NCI-H1694 treated with DMSO at 0.1 percent for 48 hours (cell line): Measurements from ENCODE around the gene FAM222B.
"Not testable (repeated sequence)": the region's sequence is repeated elsewhere in the genome, so short reads cannot be mapped to it uniquely, and the experiment has no call there.

Experiments
- DNase-seq: peaks from one replicate; lab custom pipeline; 2025; lab: John Stamatoyannopoulos, UW

The FAM222B gene, protein sequence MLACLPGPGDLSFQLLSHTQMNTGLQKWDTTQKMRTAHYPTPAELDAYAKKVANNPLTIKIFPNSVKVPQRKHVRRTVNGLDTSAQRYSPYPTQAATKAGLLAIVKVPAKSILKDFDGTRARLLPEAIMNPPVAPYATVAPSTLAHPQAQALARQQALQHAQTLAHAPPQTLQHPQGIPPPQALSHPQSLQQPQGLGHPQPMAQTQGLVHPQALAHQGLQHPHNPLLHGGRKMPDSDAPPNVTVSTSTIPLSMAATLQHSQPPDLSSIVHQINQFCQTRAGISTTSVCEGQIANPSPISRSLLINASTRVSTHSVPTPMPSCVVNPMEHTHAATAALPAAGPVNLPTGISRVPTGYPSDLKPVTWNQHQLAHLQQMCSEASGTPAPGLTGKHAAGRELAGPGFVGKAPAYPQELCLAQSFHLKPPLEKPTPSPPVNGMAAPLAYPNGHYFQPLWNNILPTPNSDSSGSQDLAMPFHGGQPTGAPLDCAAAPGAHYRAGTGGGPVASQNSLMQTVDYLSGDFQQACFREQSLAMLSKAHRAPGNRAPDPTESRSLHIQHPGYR

DNA sequence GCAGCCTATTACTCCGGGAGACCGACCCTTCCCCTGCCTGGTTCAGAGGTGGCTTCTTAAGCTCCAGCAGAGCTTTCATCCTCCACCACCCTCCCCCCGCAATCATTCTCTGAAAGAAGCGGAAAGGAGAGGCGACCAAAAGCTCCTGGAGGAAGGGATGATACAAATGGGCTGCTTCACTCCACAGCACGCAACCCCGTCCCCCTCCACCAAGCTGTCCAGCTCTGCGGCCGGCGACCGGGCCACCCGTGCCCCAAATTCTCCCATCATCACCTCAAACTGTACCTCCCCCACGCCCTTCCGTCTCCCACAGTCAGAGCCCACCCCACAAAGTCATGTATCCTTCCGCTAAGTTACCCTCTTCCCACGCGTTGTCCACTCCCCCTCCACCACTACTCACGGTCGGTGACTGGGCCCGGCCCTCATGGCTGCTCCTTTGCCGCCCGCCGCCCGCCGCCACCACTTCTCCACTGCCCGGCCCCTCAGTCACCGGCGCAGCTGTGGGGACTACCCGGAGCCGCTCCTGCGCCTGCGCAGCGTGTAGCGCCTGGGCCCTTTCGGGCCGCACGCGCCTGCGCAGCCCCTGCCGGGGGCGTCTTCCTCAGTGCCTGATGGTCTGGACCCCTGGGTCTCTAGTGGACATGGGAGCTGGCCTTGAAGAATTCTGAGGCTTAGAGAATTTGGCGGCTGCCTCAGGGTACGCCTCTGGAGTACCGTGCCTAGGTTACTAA lies at the start of gene FAM222B:
FAM222B (minus strand) TSS at position 509 of the 731 bp plus-strand sequence. CDS start 76,123 bp downstream, outside the sequence.
- DNase-seq = peak; percentile 73

DNA sequence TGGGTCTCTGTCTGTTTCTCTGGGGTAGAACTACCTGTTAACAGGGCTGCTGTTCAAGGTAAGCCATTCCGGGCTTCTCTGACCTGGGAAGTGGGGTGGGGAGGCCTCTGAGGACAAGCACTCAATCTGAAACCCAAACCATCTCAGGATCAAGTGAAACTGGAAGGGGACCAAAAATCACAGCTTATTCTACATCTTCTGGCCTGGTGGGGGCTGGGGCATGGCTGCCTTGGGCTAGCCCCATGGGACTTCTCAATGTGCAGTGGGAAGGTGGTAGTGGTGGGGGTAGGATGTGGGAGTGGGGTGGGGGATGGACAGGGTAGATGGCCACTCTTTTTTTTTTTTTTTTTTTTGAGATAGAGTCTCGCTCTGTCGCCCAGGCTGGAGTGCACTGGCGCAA lies 49.4 kb upstream of the FAM222B start:
- DNase-seq = no peak

DNA sequence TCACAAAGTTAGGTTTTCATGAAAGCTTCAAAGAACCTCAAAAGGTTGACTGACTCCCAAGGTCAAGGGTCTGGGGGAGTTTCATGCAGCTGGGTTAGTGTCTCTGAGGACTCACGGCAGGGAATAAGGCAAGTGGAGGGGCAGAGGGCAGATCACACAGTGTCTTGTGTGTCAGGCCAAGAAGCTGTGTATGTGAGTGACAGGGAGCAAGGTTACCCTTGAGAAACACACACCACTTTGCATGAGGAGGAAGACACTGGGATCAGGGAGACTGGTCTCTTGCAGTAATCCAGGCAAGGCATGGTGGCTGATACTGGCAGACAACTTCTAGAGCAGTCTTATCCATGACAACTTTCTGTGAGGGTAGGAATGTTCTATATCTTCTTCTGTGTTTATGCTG lies 48.6 kb upstream of the FAM222B start:
- DNase-seq = no peak

DNA sequence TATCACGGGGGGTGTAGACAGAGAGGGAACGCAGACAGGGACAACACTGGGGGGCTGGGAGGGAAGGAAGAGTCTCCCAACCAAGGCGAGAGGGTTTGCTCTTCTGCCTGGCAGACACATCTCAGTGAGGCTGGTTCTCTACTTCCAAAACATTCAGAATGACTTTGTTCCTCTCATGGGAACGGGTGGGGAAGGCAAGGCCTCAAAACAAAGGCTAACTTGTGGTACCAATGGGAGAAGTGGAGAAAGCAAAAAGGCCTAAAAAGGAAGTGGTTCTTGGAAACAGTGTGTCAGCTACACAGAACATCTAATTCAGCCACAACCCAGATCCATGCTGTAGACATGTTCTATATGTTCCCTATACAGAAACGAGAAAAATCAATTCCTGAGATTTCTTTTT lies 47.4 kb upstream of the FAM222B start:
- DNase-seq = no peak

DNA sequence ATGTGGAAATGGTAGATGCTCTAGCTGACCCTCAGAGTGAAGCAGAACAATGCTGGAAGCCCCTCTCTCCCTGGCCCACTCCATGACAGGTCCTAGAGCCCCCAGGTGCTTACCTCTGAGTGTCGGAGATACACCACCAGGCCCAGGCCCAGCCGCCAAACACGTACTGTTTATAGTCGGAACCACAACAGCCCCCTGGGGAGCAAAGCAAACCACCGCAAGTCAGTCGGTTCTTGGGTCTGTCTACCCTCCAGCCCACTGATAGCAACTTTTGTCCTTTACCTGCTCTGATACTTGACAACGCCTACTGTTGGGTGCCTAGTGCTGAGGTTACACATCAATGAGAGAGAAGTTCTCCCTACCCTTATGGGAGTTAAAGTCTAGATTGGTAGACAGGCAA lies 46.2 kb upstream of the FAM222B start:
- DNase-seq = no peak

DNA sequence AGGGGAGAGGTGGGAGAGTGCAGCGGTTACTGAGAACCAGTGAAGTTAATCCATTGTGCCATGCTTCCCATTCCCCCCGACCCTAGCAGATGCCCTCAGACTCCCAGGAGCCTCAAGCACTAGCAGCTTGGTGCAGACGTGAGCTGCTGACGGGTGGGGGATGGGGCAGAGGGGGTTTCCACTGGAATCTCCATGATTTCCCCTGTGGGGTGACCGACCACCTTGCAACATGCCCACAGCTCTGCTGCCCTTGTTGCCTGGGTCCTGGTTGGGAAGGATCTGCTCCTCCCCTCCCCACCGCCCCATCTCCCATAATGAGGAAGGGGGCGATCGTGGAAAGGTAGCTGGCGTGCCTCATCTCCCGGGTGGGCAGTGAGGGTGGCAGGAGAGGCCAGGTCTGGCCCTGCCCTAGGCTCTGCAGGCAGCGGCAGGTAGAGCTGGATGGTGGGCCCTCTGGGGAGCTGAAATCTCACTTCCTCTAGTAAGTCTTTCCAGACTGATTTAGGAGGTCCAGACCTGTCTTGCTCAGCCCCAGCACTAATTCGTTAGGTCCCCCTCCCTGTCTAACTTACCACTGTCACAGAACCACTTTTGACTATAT lies 45.4 kb upstream of the FAM222B start:
- no peak for DNase-seq

DNA sequence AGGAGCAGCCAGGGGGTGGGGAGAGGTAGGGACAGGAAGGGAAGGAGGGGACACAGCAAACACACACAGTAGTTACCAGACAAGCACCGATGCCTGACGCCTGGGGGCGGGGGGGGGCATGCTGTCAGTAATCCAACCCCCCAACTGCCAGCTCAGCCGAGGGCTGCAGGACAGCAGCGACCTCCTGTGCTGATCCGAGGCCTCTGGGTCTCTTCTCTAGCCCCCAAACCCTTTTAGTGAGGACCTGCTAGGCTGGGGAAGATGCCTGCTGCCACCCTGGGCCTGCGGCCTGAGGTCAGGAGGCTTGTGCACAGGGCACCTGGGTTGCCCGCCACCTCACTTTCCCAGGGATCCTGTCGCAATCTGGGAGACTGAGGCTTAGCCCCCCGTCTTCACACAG lies 43.4 kb upstream of the FAM222B start:
- DNase-seq = no peak

DNA sequence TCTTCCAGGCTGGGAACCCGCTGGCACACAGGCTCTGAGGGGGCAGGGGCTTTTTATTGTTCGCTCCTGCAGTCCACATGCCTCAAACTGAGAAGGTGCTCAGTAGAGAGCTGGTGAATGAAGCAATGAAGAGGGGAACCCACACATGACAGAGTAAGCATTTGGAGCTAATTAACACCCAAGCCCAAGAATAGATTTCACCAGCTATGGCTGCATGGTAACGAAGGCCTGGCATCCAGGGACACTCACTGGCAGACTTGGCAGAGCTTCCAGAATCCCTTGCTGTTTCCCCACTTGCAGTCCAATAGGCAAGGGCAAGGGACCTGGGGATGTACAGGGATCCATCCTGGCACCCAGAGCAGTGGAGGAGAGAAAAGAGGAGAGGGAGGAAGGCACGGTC lies 42.8 kb upstream of the FAM222B start:
- DNase-seq = no peak

DNA sequence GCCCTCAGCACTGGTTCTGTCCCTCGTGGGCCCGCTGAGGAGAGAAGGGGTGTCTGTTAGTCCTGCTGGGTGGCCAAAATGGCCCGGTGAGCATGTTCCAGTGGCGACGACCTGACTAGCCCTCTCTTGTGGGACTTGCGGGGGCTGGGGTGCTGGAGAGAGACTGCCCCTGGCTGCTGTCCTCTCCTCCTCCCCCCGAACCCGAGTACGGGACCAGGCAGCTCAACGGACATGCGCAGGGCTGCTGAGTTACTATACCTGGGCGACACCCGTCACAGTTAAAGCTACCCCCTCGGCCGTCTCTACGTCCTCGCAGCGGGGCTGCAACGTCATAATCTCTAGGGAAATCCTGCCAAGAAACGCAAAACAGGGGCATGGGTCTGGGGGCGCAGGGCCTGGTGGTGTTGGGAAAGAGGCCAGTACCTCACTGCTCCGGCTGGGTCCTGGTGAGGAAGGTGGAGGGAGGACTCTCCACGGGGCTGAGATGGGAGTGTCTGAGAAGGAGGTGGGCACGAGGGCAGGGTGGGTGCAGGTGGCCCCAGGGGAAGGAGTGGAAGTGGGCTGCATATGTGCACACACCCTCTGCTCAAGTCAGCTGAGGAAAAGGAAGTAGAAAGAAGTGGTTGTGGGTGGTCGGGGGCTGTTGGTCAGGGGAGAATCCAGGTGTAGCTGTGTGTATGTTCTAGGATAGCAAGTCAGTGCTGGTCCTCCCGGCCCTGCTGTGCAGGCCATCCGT lies 41.5 kb upstream of the FAM222B start:
- no peak for DNase-seq

DNA sequence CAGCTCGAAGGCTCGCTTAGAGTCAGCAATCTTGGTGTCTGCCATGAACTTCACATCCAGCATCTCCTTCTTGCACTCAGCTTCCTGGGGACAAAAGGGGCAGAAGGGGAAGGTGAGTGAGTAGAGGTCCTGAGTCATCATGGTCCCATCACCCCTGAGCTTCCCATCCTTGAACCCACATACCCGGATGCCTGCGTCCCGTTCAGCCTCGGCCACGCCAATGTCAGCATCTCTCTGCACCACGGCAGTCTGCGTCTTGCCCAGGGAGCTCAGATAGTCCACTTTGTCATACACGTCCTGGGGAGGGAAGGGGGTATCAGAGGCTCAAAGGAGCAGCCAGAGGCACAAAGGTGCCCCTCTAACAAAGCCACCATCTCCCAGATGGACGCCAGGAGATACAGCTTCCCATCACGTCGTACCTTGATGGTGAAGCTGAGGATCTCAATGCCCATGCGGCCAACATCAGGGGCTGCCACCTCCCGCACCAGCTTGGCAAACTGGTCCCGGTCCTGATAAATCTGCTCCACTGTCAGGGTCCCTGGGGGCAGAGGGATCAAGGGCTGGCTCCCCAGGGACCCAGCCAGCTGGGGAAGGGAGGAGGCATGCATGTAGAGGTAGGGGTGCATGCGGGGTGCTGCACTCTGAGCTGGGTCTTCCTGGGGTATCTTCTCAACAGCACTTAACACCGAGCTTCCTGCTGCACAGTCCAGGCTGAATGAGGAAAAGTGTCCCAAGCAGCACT lies 39.7 kb upstream of the FAM222B start:
- DNase-seq = no peak

DNA sequence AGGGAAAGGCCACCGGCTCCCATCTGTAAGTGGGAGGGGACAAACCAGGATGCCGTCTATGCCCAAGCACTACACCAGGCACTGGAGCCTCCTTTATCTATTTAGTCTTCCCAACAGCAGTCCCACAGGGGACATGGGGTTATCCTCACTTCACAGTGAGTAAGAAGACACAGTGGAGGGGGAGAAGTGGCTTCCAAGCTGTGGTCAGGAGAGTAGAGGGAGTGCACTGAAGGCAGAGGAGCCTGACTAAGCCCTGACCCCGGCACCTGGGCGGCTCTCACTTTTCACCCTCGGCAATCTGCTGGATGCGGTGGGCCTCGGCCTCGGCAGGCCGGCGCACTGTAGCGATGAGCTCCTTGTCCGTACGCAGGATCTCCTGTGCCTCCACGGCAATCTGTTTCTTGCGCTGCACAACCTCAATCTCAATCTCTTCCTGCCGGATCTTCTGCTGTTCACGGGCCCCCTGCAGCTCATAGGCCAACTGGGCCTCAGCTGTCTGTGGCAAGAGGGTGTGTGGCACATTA lies 39.0 kb upstream of the FAM222B start:
- DNase-seq = no peak

DNA sequence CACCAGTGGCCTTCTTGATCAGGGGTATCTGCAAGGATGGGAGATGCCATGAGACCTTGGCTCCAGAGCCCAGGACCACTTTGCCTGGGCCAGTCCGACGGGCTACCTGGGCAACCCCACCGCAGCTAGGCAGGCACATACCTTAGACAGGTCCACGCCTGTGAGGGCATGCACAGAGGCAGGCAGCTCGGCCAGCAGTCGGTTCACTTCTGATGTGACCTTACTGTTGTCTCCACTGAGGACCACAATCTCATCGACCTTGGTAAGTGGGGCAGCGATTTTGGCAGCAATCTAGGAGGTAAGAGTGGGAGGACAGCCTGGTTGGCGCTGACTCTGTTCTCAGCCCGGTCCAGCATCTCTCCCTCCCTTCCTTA lies 38.0 kb upstream of the FAM222B start:
- no peak for DNase-seq

DNA sequence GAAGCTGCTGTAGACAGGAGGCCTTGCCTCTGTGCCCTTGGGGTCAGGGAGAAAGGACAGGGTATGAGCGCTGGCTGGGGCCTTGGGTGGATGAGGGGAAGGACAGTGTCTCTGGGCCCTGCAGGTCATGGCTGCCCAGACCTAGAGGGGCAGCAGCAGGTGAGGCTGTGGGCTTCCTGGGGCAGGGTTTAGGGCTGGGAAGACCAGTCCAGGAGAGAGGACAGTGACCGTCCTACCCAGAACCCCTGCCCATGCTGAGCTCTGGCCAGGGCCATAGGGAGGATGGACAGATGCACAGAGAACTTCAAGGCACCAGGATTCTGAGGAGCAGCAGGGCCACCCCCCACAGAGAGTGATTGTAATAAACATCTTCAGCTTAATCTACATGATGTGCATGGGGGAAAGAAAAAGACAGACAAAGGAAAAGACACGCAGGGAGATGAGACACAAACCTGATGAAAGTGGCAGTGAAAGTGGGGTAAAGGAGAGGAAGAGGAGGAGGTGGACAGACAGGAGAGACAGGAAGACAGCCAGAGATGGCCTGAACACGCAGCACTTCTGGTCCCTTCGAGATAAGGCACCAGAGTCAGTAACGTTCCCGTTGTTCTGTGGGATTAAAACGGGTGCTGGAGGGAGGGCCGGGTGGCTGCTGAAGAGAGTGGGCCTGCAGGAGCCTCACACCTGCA lies 37.4 kb upstream of the FAM222B start:
- no peak for DNase-seq

DNA sequence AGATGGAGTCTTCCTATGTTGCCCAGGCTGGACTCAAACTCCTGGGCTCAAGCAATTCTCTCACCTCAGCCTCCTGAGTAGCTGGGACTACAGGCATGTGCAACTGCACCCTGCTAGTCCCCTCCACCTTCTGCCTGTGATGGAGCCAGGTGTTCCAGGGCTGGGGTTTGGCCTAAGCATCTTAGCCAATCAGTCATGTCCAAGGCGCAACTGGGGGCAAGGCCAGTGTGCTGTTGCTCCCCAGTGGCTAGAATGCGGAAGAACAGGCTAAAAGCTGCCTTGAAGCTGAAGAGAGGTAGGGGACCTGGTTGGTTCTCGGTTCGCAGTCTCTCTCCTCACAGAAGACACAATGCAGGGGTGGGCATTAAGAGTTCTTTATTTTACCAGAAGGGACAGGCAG lies 36.4 kb upstream of the FAM222B start:
- peak; percentile 26 for DNase-seq

DNA sequence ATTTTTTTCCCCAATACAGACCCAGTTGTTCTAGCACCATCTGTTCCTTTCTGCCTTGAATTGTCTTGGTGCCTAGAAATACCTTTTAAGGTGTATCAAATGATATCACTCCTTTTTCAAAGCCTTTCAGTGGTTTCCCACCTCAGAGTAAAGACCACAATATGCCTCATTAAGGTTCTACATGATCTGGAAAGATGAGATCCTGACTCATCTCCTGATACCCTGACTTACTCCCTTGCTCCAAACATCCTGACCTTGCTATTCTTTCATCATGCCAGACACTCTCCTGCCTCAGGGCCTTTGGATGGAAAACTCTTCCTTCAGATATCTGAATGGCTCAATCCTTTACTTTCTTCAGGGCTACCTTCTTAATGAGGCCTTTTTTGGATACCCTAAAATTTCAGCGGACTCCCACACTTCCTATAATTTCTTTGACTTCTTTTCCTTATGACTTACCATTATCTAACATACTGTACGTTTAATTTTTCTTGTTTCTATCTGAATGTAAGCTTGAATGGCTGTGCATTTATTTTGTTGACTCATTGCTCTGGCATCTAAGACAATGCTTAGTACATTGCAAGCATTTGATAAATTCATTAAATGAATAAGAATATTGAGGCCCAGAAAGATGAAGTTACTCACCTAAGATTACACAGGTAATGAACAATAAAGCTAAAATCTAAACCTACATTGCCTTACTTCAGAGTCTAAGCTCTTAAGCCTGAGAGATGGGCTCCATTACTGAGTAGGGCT lies 35.7 kb upstream of the FAM222B start:
- no peak for DNase-seq

DNA sequence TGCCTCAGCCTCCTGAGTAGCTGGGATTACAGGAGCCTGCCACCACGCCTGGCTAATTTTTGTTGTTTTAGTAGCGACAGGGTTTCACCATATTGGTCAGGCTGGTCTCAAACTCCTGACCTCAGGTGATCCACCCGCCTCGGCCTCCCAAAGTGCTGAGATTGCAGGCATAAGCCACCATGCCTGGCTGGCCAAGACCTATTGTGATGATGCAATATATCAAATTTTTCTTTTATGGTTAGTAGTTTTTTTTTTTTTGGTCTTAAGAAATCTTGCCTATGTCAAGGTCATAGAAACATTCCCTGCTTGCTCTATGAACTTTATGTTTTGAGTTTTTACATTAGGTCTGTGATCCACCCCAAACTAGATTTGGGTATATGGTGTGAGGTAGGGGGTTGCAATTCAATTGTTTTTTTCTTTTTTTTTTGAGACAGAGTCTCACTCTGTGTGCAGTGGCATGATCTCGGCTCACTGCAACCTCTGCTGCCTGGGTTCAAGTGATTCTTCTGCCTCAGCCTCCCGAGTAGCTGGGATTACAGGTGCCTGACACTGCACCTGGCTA lies 34.6 kb upstream of the FAM222B start:
- not testable (repeated sequence) for DNase-seq

DNA sequence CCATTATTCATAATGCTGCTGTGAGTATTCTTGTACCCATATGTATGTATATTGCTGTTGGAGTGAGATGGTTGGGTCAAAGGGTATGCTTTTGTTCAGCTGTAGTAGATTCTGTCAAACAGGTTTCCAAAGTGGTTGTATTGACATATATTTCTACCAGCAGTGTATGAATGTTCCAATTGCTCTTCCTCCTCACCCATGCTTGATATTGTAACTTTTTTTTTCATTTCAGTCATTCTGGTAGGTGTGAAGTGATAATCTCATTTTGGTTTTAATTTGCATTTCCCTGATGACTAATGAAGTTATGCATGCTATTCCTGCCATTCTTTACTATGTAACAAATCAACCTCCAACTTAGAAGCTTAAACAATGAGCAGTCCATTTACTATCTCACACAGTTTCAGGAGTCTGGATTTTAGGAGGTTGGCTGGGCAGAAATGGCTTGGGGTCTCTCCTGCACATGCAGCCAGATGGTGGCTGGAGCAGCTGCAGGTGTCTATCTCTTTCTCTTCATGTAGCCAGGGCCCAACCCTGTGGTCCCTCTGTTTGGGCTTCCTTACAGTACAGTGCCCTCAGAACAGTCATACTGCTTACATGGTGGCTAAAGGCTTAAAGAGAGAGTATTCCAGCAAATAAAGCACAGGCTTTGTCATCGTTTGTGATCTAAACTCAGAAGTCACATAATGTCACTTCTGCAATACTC lies 33.4 kb upstream of the FAM222B start:
- DNase-seq = no peak

DNA sequence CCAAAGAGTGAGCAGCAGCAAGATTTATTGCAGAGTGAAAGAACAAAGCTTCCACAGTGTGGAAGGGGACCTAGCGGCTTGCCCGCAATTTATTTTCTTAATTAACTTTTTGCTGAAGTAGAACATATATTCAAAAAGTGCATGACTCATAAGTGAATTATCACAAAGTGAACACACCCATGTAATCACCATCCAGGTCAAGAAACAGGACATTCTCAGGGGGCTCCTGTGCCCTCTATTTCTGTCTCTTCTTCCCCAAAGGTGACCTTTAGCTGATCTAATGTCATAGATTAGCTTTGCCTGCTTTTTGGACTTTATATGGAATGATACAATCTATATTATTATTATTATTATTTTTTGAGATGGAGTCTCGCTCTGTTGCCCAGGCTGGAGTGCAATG lies 32.2 kb upstream of the FAM222B start:
- no peak for DNase-seq

DNA sequence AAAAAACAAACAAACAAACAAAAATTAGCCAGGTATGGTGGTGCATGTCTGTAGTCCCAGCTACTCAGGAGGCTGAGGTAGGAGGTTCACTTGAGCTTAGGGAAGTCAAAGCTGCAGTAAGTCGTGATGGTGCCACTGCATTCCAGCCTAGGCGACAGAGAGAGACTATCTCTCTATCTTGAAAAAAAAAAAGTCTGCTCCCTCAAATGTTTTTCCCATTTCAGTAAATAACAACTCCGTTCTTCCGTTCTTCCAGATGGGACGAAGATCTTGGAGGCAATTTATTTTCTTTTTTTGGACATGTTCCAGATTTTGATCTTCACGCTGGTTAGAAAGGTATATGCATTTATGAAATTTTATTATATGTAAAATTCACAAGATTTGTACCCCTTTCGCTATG lies 31.2 kb upstream of the FAM222B start:
- no peak for DNase-seq
